ENCODE data around the gene C3orf20. TPM values are rescaled to one million over a fixed set of nuclear protein-coding genes. Genes with fewer than 3 reads are reported as not detected.

The C3orf20 gene
- polyA plus RNA-seq, 1 donor from 2014 or later, result not detected

DNA sequence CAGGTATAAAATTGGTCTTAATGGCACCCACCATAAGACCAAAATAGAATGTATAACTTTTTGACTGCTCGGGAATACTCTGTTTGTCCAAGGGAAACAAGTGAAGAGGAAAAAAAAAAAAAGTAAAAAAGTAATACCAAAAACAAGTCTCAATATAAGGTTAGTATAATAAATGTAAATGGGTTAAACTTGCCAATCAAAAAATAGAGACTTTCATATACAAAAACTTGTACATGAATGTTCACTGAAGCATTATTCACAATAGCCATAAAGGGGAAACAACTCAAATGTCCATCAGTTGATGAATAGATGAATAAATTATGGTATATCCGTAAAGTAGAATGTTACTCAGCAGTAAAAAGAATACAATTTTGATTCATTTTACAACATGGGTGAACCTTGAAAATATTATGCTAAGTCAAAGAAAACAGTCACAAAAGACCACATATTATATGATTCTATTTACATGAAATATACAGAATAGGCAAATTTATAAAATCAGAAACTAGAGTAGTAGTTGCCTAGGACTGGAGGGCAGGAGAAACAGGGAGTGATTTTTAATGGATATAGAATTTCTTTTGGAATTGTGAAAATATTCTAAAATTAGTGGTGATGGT, 104.2 kb downstream of the C3orf20 start:
- H3K36me3 ChIP-seq (ENCODE audit: insufficient read depth, low read length), result no peaks in the 10 kb centered on the region
- H3K4me2 ChIP-seq (ENCODE audit: low read length), result no peak overlapping the region
- H3F3A ChIP-seq (ENCODE audit: insufficient read depth, low read length, poor library complexity, severe bottlenecking), result no peaks in the 10 kb centered on the region
- no peaks in the 10 kb centered on the region for H3K79me2 ChIP-seq (replicated peaks; ENCODE audit: insufficient read depth, low read length)
- H3K9me2 ChIP-seq (ENCODE audit: insufficient read depth, low read length), result no peaks in the 10 kb centered on the region
- H3K27ac ChIP-seq (ENCODE audit: low read length), result no peak overlapping the region
- no peaks in the 10 kb centered on the region for H3K9me3 ChIP-seq (ENCODE audit: low read length)
- no peak overlapping the region for H3K9ac ChIP-seq (ENCODE audit: low read length)
- H2AFZ ChIP-seq (ENCODE audit: low read depth, low read length), result no peak overlapping the region
- H4K20me1 ChIP-seq (ENCODE audit: insufficient read depth), result no peaks in the 10 kb centered on the region
- no peaks in the 10 kb centered on the region for H3K27me3 ChIP-seq (ENCODE audit: insufficient read depth, low read depth, low read length)
- H3K4me3 ChIP-seq (ENCODE audit: low read length), result no peak overlapping the region
- no peak for TF ChIP-seq TAF1 (IDR thresholded peaks at IDR 0.05; ENCODE audit: low read depth)
- TF ChIP-seq, protein P1, sequence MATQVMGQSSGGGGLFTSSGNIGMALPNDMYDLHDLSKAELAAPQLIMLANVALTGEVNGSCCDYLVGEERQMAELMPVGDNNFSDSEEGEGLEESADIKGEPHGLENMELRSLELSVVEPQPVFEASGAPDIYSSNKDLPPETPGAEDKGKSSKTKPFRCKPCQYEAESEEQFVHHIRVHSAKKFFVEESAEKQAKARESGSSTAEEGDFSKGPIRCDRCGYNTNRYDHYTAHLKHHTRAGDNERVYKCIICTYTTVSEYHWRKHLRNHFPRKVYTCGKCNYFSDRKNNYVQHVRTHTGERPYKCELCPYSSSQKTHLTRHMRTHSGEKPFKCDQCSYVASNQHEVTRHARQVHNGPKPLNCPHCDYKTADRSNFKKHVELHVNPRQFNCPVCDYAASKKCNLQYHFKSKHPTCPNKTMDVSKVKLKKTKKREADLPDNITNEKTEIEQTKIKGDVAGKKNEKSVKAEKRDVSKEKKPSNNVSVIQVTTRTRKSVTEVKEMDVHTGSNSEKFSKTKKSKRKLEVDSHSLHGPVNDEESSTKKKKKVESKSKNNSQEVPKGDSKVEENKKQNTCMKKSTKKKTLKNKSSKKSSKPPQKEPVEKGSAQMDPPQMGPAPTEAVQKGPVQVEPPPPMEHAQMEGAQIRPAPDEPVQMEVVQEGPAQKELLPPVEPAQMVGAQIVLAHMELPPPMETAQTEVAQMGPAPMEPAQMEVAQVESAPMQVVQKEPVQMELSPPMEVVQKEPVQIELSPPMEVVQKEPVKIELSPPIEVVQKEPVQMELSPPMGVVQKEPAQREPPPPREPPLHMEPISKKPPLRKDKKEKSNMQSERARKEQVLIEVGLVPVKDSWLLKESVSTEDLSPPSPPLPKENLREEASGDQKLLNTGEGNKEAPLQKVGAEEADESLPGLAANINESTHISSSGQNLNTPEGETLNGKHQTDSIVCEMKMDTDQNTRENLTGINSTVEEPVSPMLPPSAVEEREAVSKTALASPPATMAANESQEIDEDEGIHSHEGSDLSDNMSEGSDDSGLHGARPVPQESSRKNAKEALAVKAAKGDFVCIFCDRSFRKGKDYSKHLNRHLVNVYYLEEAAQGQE (IDR thresholded peaks at IDR 0.05; ENCODE audit: borderline replicate concordance), result no peak
- TF ChIP-seq MXI1 (conservative IDR thresholded peaks at IDR 0.05; ENCODE audit: poor library complexity, severe bottlenecking), result no peak
- no peak for TF ChIP-seq EP300 (conservative IDR thresholded peaks at IDR 0.05; ENCODE audit: poor library complexity, severe bottlenecking)
- TF ChIP-seq EZH2 (IDR thresholded peaks at IDR 0.05; ENCODE audit: borderline replicate concordance, insufficient read depth, low read length, poor library complexity, severe bottlenecking), result no peak
- TF ChIP-seq SMC3 (conservative IDR thresholded peaks at IDR 0.05; ENCODE audit: poor library complexity), result no peak
- TF ChIP-seq RAD21 (conservative IDR thresholded peaks at IDR 0.05), result no peak
- TF ChIP-seq, protein P2, sequence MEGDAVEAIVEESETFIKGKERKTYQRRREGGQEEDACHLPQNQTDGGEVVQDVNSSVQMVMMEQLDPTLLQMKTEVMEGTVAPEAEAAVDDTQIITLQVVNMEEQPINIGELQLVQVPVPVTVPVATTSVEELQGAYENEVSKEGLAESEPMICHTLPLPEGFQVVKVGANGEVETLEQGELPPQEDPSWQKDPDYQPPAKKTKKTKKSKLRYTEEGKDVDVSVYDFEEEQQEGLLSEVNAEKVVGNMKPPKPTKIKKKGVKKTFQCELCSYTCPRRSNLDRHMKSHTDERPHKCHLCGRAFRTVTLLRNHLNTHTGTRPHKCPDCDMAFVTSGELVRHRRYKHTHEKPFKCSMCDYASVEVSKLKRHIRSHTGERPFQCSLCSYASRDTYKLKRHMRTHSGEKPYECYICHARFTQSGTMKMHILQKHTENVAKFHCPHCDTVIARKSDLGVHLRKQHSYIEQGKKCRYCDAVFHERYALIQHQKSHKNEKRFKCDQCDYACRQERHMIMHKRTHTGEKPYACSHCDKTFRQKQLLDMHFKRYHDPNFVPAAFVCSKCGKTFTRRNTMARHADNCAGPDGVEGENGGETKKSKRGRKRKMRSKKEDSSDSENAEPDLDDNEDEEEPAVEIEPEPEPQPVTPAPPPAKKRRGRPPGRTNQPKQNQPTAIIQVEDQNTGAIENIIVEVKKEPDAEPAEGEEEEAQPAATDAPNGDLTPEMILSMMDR (IDR thresholded peaks at IDR 0.05; ENCODE audit: poor library complexity, severe bottlenecking), result no peak
- TF ChIP-seq POLR2AphosphoS5 (IDR thresholded peaks at IDR 0.05), result no peak

DNA sequence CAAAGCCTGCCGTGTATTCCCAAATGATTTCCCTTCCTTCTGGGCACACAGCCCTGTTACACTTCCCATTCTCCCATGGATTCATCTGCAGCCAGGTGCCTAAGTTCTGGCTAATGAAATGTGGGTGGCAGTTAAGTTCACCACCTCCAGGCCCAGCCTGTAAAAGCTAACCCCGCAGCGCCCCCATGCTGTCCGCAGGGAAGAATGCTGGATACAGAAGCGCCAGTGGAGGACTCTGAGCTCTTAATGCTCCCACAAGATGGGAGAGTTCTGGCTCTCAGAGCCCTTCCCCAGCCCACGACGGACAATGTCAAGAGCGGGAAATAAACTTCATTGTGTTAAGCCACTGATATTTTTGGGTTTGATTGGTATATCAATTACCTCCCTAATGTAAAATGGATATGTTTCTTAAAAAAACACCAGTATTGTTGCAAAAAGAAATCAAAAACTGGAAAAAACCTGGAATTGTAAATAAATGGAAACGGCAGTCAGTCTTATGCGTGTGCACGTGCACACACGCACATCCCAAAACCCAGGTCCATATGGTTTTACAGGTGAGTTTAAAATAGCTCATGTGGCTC, 106.1 kb downstream of the C3orf20 start:
- Histone ChIP-seq H2AFZ (ENCODE audit: low read depth, low read length) (no peak overlapping the region), H3K79me2 (replicated peaks; ENCODE audit: insufficient read depth, low read length) (no peaks in the 10 kb centered on the region)
- TF ChIP-seq, protein P2 (IDR thresholded peaks at IDR 0.05; ENCODE audit: poor library complexity, severe bottlenecking), result no peak
- TF ChIP-seq EP300 (conservative IDR thresholded peaks at IDR 0.05; ENCODE audit: poor library complexity, severe bottlenecking) (no peak), RAD21 (conservative IDR thresholded peaks at IDR 0.05) (no peak), TAF1 (IDR thresholded peaks at IDR 0.05; ENCODE audit: low read depth) (no peak), MXI1 (conservative IDR thresholded peaks at IDR 0.05; ENCODE audit: poor library complexity, severe bottlenecking) (no peak), POLR2AphosphoS5 (IDR thresholded peaks at IDR 0.05) (no peak), SMC3 (conservative IDR thresholded peaks at IDR 0.05; ENCODE audit: poor library complexity) (no peak), EZH2 (IDR thresholded peaks at IDR 0.05; ENCODE audit: borderline replicate concordance, insufficient read depth, low read length, poor library complexity, severe bottlenecking) (no peak)
- TF ChIP-seq, protein P1 (IDR thresholded peaks at IDR 0.05; ENCODE audit: borderline replicate concordance), result no peak

More for the DNA sequence above, 106.1 kb downstream of the C3orf20 start:
- Histone ChIP-seq H3K27ac (ENCODE audit: low read length) (no peak overlapping the region), H4K20me1 (ENCODE audit: insufficient read depth) (no peaks in the 10 kb centered on the region), H3K27me3 (ENCODE audit: insufficient read depth, low read depth, low read length) (no peaks in the 10 kb centered on the region), H3K36me3 (ENCODE audit: insufficient read depth, low read length) (no peaks in the 10 kb centered on the region), H3K9ac (ENCODE audit: low read length) (no peak overlapping the region), H3F3A (ENCODE audit: insufficient read depth, low read length, poor library complexity, severe bottlenecking) (no peaks in the 10 kb centered on the region), H3K9me2 (ENCODE audit: insufficient read depth, low read length) (no peaks in the 10 kb centered on the region), H3K4me3 (ENCODE audit: low read length) (no peak overlapping the region), H3K4me2 (ENCODE audit: low read length) (no peak overlapping the region), H3K9me3 (ENCODE audit: low read length) (peaks cover under 1% of the 10 kb centered on the region)

All from neural cell (in vitro differentiated cells).